Neutrophil (primary cell): ENCODE measurements around the gene NPHP4.

Experiments used
- H3K27ac ChIP-seq: fragments of 200-600 bp; sonication (generic); 2 replicates; pipeline ENCODE4 v1.5.1; 2016; ENCODE audit warnings: mild to moderate bottlenecking, moderate library complexity
- H3K27me3 ChIP-seq: fragments of 200-600 bp; sonication (generic); 2 replicates; pipeline ENCODE4 v1.6.0; 2016; ENCODE audit warnings: mild to moderate bottlenecking
- H3K36me3 ChIP-seq: fragments of 200-600 bp; sonication (generic); 2 replicates; pipeline ENCODE4 v1.5.1; 2017
- H3K4me1 ChIP-seq, 2 experiments: fragments of 200-600 bp in 1 of 2; sonication (generic) in 1 of 2; 1 replicate in 1 of 2; 2 replicates in 1 of 2; pipeline versions ENCODE4 v1.5.1 to v1.6.1; 2013 to 2016; ENCODE audit warnings: low read depth in 1 of 2, low read length in 1 of 2, mild to moderate bottlenecking in 1 of 2, moderate library complexity in 1 of 2; ENCODE audit not compliant: control insufficient read depth in 1 of 2, insufficient read depth in 1 of 2
- H3K4me3 ChIP-seq, 2 experiments: fragments of 200-600 bp in 1 of 2; sonication (generic) in 1 of 2; 1 replicate in 1 of 2; 2 replicates in 1 of 2; pipeline ENCODE4 v1.5.1; 2013 to 2016; ENCODE audit warnings: low read depth in 1 of 2, low read length in 1 of 2, mild to moderate bottlenecking in 1 of 2, moderate library complexity in 1 of 2
- H3K9me3 ChIP-seq: fragments of 200-600 bp; sonication (generic); 2 replicates; pipeline ENCODE4 v1.5.1; 2016
- TF ChIP-seq, protein P1 (sequence below): fragments of 200-600 bp; sonication (generic); IDR thresholded peaks from 2 replicates; pipeline ENCODE4 v1.5.1; 2016; ENCODE audit warnings: antibody characterized with exemption

NPHP4 gene

DNA sequence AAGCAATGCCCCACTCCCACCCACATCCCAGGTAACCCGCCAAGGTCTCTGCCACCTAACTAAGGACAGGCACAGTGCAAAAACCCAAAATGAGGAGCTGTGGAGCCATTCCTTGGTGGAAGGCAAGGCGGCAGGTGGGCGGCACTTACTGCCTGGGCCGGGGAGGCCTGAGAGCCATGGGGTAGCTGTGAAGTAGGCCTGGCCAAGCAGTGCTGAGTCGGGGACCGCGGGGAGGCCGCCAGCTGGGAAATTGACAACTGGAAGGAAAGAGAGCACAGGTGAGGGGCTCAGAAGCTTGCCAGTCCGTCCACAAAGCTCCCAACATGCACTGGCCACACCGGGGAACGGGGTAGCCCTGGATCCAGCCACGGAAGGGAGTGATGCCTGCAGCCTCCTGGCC, 85.3 kb downstream of the NPHP4 start:
- H3K9me3 ChIP-seq, result no peaks in the 10 kb centered on the region
- H3K27ac ChIP-seq, result no peak overlapping the region

DNA sequence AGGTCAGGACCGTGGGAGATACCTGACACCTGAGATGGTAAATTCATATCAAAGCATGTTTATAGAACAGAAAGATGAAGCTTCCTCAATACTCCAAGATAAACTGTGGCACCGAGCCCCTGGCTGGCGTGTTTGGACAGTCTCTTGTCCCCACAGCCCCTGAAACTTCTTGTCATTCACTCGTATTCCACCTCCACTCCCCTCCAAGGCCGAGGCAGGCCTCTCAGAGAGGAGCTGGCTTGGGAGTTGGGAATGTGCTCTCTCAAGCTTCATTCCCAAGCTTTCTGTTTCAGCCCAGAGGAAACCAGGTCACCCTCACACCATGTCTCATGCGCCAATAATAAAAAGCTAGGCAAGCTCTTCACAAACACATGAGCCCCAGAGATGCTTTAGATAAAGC, 86.1 kb downstream of the NPHP4 start:
- Histone ChIP-seq H3K36me3 (peaks cover 18% of the 10 kb centered on the region), H3K9me3 (no peaks in the 10 kb centered on the region), H3K4me1 (no peaks in the 10 kb centered on the region), H3K27ac (no peak overlapping the region), H3K4me3 (no peak overlapping the region), H3K27me3 (no peaks in the 10 kb centered on the region)
- TF ChIP-seq, protein P1, sequence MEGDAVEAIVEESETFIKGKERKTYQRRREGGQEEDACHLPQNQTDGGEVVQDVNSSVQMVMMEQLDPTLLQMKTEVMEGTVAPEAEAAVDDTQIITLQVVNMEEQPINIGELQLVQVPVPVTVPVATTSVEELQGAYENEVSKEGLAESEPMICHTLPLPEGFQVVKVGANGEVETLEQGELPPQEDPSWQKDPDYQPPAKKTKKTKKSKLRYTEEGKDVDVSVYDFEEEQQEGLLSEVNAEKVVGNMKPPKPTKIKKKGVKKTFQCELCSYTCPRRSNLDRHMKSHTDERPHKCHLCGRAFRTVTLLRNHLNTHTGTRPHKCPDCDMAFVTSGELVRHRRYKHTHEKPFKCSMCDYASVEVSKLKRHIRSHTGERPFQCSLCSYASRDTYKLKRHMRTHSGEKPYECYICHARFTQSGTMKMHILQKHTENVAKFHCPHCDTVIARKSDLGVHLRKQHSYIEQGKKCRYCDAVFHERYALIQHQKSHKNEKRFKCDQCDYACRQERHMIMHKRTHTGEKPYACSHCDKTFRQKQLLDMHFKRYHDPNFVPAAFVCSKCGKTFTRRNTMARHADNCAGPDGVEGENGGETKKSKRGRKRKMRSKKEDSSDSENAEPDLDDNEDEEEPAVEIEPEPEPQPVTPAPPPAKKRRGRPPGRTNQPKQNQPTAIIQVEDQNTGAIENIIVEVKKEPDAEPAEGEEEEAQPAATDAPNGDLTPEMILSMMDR, result no peak

More for the DNA sequence above, 85.3 kb downstream of the NPHP4 start:
- Histone ChIP-seq H3K4me3 (no peak overlapping the region), H3K4me1 (no peaks in the 10 kb centered on the region), H3K36me3 (peaks cover 18% of the 10 kb centered on the region), H3K27me3 (no peaks in the 10 kb centered on the region)
- TF ChIP-seq, protein P1, result no peak

DNA sequence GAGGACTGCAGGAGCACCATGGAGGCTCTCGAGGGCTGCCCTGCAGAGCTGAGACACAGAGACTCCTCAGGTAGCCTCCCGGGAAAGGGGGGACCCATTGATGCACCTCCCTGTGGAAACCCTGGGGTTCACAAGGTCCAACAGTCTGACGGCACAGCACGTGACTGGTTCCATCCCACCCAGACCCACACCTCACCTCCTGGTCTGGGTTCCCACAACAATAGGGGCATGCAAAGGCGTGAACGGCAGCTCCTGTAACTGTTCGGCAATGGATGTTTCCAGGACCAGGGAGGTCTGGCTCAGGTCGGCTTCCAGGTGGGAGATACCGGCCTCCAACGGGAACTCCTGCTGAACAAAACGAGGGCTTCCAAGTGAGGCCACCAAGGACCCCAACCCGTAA, 86.8 kb downstream of the NPHP4 start:
- no peak overlapping the region for H3K4me3 ChIP-seq

DNA sequence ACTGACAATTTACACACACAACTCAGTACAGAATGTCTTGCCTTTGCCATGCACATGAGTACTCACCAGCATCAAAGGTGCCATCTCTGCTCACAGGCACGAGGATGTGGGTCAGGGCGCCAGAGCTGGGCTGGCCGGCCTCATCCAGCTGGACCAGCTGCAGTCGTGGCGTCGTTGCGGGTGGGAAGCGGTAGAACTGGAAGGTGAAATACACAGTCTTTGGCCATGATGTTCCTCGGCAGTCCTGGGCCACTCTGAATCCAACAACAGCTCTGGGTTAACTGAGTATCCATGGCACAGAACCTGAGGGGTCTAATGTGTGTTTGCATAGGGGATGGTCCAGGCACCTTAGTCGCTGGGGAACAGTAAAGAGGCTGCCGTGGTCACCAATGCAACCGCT, 87.7 kb downstream of the NPHP4 start:
- no peak overlapping the region for H3K27ac ChIP-seq
- H3K27me3 ChIP-seq, result no peaks in the 10 kb centered on the region
- peaks cover 18% of the 10 kb centered on the region for H3K36me3 ChIP-seq
- no peaks in the 10 kb centered on the region for H3K9me3 ChIP-seq
- H3K4me3 ChIP-seq, result no peak overlapping the region
- TF ChIP-seq, protein P1, result no peak
- H3K4me1 ChIP-seq, result no peaks in the 10 kb centered on the region

More for the DNA sequence above, 86.8 kb downstream of the NPHP4 start:
- Histone ChIP-seq H3K27ac (no peak overlapping the region), H3K4me1 (no peaks in the 10 kb centered on the region), H3K9me3 (no peaks in the 10 kb centered on the region), H3K36me3 (peaks cover 18% of the 10 kb centered on the region), H3K27me3 (no peaks in the 10 kb centered on the region)
- TF ChIP-seq, protein P1, result no peak

DNA sequence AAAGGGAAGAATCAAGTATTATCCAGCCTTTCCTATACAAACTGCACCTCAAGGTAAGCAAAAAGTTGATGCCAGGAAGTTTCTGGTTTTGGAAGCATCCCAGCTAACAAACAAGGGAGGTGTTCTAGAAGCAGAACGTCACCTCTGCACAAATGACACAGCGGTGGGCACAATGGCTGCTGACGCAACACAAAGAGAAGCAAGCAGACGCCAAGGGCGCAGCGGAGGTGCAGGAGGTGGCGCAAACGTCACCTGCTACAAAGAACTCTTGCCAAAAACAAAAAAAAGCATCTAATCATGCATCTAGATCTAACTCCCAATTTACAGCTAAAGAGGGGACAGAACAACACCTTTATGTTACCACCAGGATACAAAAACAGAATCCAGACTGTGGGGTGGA, 88.5 kb downstream of the NPHP4 start:
- TF ChIP-seq, protein P1, result no peak
- Histone ChIP-seq H3K27ac (no peak overlapping the region), H3K9me3 (no peaks in the 10 kb centered on the region), H3K4me1 (no peaks in the 10 kb centered on the region), H3K27me3 (no peaks in the 10 kb centered on the region), H3K4me3 (no peak overlapping the region), H3K36me3 (peaks cover 18% of the 10 kb centered on the region)

DNA sequence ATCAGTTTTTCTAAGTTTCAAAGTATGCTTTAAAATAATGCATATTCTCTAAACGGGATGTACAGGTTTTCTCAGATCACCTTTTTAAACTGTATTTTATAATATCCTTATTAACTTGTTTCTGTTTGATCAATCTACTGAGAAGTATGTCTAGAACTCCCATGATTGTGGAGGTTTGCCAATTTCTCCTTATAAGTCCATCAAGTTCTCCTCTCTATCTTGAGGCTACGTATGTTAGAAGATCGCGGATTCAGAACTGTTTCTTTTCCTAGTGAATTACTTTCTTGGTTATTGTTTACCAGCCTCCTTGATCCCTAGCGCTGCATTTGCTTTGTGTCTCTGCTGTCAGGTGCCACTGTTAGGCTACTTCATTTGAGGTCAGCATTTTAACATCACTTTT, 89.2 kb downstream of the NPHP4 start:
- H3K4me1 ChIP-seq, result no peaks in the 10 kb centered on the region
- TF ChIP-seq, protein P1, result no peak
- H3K27ac ChIP-seq, result no peak overlapping the region
- no peaks in the 10 kb centered on the region for H3K27me3 ChIP-seq
- H3K36me3 ChIP-seq, result peaks cover 18% of the 10 kb centered on the region
- H3K4me3 ChIP-seq, result no peak overlapping the region
- H3K9me3 ChIP-seq, result no peaks in the 10 kb centered on the region
